SKM-1 (cell line): ENCODE measurements around the gene NLRP4.

Experiments
- DNase-seq: peaks from one replicate; lab custom pipeline; 2025; ENCODE audit not compliant: unreplicated experiment; lab: John Stamatoyannopoulos, UW

Gene NLRP4, protein sequence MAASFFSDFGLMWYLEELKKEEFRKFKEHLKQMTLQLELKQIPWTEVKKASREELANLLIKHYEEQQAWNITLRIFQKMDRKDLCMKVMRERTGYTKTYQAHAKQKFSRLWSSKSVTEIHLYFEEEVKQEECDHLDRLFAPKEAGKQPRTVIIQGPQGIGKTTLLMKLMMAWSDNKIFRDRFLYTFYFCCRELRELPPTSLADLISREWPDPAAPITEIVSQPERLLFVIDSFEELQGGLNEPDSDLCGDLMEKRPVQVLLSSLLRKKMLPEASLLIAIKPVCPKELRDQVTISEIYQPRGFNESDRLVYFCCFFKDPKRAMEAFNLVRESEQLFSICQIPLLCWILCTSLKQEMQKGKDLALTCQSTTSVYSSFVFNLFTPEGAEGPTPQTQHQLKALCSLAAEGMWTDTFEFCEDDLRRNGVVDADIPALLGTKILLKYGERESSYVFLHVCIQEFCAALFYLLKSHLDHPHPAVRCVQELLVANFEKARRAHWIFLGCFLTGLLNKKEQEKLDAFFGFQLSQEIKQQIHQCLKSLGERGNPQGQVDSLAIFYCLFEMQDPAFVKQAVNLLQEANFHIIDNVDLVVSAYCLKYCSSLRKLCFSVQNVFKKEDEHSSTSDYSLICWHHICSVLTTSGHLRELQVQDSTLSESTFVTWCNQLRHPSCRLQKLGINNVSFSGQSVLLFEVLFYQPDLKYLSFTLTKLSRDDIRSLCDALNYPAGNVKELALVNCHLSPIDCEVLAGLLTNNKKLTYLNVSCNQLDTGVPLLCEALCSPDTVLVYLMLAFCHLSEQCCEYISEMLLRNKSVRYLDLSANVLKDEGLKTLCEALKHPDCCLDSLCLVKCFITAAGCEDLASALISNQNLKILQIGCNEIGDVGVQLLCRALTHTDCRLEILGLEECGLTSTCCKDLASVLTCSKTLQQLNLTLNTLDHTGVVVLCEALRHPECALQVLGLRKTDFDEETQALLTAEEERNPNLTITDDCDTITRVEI

DNA sequence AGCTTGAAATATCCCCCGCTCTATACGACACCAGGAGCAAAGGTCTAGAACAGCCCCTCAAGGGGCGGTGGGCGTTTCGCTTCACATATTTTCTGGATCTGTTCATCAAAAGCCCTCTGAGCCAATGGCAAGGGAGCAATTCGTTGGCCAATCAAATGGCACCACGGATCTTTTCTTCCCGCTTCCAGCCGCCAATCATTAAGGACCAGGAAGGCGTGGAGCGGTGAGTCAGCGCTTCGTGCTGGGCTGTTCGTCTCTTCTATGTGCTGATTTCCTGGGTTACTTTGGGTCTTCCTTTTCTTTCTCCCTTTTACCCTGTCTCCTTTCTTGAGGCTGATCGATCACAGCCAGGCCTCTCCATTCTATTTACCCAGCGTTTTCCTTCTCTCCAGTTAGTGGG is at the start of gene NLRP4:
TSS of gene NLRP4 (plus strand) at position 201 of the 400 bp plus-strand sequence. CDS start 15,541 bp downstream, outside the sequence.
- no peak for DNase-seq

GRCh38 chr19:55795021-55795420 is 41.3 kb upstream of the NLRP4 start:
- DNase-seq = no peak

DNA sequence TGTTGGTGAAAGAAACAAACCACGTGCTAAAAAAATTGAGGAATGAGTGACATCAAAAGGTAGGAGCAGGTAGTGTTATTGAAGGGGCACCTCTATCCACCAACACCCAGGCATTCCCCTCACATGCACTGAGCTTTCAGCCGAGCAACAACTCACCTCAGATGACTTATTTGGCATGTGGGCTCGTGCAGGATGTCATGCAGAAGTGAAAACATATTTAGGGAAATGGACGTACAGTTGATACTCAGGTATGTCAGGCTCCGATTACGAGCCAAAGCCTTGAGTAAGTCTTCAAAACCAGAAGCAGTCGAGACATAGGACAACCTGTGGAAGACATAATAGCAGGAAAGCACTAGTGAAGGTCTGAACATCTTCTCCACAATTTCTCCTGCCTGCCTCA is 34.9 kb upstream of the NLRP4 start:
- DNase-seq = no peak

GRCh38 chr19:55802281-55802680 is 34.1 kb upstream of the NLRP4 start:
- DNase-seq = no peak

- no peak for DNase-seq
These were observed 26.8 kb upstream of the NLRP4 start for GRCh38 chr19:55809381-55810058.

DNA sequence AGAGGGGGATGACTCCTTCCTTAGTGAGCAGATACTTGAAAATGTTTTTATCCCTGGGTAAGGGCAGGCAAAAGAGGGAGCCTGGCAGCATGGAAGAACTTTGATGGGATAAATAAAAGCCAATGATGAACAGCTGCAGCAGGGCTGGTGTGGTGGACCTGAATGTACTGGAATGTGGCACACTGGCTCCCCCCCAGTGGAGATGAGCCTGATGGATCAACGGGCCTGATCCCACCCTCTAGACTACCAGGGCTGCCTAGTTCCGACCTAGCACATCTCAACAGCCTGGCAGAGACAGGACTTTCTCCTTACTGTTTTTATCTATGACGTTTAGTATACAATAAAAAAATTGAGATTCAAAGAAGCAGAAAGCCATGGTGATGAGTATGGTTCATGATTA is 25.0 kb upstream of the NLRP4 start:
- no peak for DNase-seq

DNA sequence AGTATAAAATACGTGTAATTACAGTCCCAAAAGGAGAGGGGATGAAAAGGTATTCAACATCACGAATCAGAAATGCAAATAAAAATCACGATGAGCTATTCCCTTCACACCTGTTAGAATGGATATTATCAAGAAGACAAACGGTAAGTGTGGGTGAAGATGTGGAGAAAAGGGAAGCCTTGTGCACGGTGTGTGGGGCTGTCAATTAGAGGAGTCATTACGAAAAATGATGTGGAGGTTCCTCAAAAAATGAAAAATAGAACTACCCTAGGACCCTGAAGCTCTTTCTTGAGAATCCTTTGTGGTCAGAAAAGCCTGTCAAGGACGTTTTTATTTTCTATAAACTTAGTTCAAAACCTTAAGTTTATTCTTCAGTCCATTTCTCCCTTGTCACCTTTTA is 23.9 kb upstream of the NLRP4 start:
- DNase-seq = no peak

DNA sequence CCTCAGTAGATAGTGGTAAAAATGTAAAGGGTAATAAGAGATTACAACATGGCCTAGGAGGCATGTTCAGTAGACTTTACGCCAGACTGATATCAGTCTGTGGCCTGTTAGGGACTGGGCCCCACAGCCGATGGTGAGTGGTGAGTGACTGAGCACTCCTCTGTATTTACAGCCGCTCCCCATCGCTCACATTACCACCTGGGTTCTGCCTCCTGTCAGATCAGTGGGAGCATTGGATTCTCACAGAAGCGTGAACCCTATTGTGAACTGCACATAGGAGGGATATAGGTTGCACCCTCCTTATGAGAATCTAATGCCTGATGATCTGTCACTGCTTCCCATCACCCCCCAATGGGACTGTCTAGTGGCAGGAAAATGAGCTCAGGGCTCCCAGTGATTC is 22.4 kb upstream of the NLRP4 start:
- no peak for DNase-seq

DNA sequence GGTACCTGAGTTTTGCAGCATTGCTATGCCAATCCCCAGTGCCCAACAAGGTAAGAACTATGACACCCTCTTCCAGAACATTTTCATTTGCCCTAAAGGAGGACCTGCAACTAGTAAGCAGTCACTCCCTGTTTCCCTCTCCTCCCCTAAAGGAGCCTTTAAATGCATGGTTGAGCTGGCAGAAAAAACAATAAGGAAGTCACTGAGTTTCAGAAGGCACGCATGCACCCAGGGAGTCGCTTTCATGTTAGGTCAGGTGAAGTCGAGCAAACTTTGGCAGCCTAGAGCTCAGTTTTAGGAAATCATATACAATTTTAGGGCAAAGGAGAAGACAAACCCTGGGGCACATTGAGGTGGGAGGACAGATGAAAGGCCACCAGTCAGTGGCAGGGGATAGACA is 16.3 kb upstream of the NLRP4 start:
- no peak for DNase-seq

- no peak for DNase-seq
These were observed 5.7 kb upstream of the NLRP4 start for GRCh38 chr19:55830656-55831055.

GRCh38 chr19:55831846-55832245 is 4.5 kb upstream of the NLRP4 start, which contains the start of gene NLRP11:
NLRP11 (minus strand) TSS chr19:55831999; CDS start chr19:55818174, 13,825 bp downstream.
- no peak for DNase-seq

DNA sequence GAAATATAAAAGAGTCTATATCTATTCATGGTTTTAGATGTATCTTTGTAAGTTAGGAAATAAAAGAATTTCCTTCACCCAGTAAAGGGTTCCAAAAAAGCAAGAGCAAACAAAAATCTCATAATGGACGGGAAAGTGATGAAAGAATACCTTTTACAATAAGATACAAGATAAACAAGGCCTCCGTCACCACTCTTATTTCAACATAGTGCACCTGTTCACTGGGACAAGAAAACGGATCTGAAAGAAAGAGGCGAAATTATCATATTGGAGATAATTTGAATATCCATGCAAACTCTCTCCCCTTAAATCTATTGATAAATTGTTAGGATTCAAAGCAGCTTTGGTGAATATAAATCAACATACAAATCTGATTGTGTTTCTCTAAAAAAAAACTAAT is 3.7 kb upstream of the NLRP4 start:
- no peak for DNase-seq

GRCh38 chr19:55838251-55838650 is 1.9 kb downstream of the NLRP4 start:
- no peak for DNase-seq

GRCh38 chr19:55838906-55839305 is 2.6 kb downstream of the NLRP4 start:
- no peak for DNase-seq

- DNase-seq = no peak
These were observed 18.8 kb downstream of the NLRP4 start for GRCh38 chr19:55855160-55855559.

DNA sequence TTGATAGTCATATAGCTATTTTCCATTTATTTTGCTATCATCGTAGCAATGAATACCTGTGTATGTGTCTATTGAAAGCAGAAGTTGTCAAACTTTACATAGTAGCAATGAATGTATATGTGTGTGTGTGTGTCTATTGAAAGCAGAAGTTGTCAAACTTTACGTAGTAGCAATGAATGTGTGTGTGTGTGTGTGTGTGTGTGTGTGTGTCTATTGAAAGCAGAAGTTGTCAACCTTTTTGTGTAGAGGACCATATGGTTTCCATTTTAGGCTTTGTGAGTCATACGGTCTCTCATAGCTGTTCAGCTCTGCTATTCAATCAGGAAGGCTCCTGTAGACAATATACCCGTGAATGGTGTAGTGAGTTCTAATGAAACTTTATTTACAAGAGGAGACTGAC is 20.8 kb downstream of the NLRP4 start:
- DNase-seq = no peak

DNA sequence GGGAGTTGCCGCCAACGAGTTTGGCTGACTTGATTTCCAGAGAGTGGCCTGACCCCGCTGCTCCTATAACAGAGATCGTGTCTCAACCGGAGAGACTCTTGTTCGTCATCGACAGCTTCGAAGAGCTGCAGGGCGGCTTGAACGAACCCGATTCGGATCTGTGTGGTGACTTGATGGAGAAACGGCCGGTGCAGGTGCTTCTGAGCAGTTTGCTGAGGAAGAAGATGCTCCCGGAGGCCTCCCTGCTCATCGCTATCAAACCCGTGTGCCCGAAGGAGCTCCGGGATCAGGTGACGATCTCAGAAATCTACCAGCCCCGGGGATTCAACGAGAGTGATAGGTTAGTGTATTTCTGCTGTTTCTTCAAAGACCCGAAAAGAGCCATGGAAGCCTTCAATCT is 21.6 kb downstream of the NLRP4 start:
- no peak for DNase-seq

GRCh38 chr19:55858401-55858800 is 22.1 kb downstream of the NLRP4 start:
- no peak for DNase-seq

DNA sequence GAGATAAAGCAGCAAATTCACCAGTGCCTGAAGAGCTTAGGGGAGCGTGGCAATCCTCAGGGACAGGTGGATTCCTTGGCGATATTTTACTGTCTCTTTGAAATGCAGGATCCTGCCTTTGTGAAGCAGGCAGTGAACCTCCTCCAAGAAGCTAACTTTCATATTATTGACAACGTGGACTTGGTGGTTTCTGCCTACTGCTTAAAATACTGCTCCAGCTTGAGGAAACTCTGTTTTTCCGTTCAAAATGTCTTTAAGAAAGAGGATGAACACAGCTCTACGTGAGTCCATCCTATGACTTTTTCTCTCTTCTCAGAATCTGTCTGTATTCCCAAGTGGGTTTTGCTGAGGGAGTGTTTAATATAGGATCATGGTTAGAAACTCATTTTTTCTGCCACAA is 22.6 kb downstream of the NLRP4 start:
- no peak for DNase-seq

DNA sequence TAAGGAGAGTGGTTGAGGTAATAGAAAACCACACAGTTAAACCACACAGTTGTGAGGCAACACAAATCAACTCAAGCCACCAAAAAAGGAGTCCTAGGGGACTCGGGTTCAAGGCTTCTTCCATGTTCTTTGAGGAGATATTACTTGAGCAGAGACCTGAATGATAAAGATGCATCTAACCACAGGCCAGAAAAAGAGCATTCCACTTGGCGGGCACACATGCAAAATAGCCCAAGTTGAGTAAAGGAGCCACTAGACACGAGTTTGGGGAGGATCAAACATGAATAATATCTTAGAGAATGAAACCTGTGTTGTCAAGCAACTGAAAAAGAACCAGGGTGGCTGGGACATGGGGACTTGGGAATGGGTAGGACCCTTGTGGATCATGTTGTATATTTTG is 30.2 kb downstream of the NLRP4 start:
- DNase-seq = no peak

DNA sequence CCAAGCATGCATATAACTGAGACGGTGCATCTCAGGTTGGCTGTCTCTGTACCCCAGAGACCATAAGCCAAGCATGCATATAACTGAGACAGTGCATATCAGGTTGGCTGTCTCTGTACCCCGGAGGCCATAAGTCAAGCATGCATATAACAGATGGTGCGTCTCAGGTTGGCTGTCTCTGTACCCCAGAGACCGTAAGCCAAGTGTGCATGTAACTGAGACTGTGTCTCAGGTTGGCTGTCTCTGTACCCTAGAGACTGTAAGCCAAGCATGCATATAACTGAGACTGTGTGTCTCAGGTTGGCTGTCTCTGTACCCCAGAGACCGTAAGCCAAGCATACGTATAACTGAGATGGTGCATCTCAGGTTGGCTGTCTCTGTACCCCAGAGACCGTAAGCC is 30.8 kb downstream of the NLRP4 start:
- DNase-seq = no peak
